ENCODE data around the gene CPLX1. TPM values are rescaled to one million over a fixed set of nuclear protein-coding genes. Genes with fewer than 3 reads are reported as not detected.
"Not testable (repeated sequence)": the region's sequence is repeated elsewhere in the genome, so short reads cannot be mapped to it uniquely, and the experiment has no call there.

CPLX1 gene
- total and polyA plus RNA-seq, 2 experiments from 2014 or later, result 0.79 to 1.8 TPM

GRCh38 chr4:762211-763190 is 63.4 kb downstream of the CPLX1 start:
- peak in 1 of 2 donors; percentile 36 for DNase-seq (ENCODE audit: low read depth in 1 of 2, low spot score in 1 of 2)
- H3K36me3 ChIP-seq, result peaks cover 8% of the 10 kb centered on the region

DNA sequence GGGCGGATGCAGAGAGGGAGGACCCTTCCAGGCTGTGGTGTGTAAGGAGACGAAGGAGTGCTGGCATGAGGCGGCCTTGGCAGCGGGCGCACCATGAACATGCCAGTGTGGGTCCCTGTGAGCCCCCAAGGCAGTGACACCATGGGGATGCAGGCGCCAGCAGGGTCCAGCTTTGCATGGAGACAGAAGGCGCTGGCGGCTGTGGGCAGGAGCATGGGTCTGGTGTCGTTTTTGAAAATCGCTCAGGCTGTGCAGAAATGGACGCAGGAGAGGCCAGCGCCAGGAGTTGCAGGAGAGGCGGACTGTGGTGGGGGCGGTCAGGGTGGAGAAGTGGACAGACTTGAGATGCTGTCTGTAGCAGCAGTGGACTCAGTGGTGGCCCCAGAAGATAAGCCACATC is 64.2 kb downstream of the CPLX1 start:
- H3K27ac ChIP-seq, result peak overlapping the region; percentile 39
- TF ChIP-seq CTCF (IDR thresholded peaks at IDR 0.05; ENCODE audit: low read depth, low read length), result no peak
- H3K4me1 ChIP-seq (ENCODE audit: low read depth), result peaks cover 4% of the 10 kb centered on the region
- H3K36me3 ChIP-seq, result peaks cover 8% of the 10 kb centered on the region
- H3K9me3 ChIP-seq (ENCODE audit: low read depth), result no peaks in the 10 kb centered on the region
- H3K27me3 ChIP-seq, result no peaks in the 10 kb centered on the region
- no peak for DNase-seq (ENCODE audit: low read depth in 1 of 2, low spot score in 1 of 2)
- H3K4me3 ChIP-seq, result no peak overlapping the region

More at GRCh38 chr4:762211-763190, 63.4 kb downstream of the CPLX1 start:
- Histone ChIP-seq H3K9me3 (ENCODE audit: low read depth) (no peaks in the 10 kb centered on the region), H3K27ac (peak overlapping the region; percentile 74), H3K4me1 (ENCODE audit: low read depth) (peaks cover 4% of the 10 kb centered on the region), H3K27me3 (no peaks in the 10 kb centered on the region), H3K4me3 (no peak overlapping the region)
- peak; percentile 25 for TF ChIP-seq CTCF (IDR thresholded peaks at IDR 0.05; ENCODE audit: low read depth, low read length)

- H3K4me3 ChIP-seq, result no peak overlapping the region
- H3K9me3 ChIP-seq (ENCODE audit: low read depth), result no peaks in the 10 kb centered on the region
- peak overlapping the region; percentile 22 for H3K27ac ChIP-seq
- no peak for DNase-seq (ENCODE audit: low read depth in 1 of 2, low spot score in 1 of 2)
- no peak for TF ChIP-seq CTCF (IDR thresholded peaks at IDR 0.05; ENCODE audit: low read depth, low read length)
- peaks cover 7% of the 10 kb centered on the region for H3K36me3 ChIP-seq
- peaks cover 4% of the 10 kb centered on the region for H3K4me1 ChIP-seq (ENCODE audit: low read depth)
- H3K27me3 ChIP-seq, result no peaks in the 10 kb centered on the region
Measured at GRCh38 chr4:761086-761485, 64.8 kb downstream of the CPLX1 start.

- peak overlapping the region; percentile 22 for H3K27ac ChIP-seq
- no peak for TF ChIP-seq CTCF (IDR thresholded peaks at IDR 0.05; ENCODE audit: low read depth, low read length)
- H3K4me3 ChIP-seq, result no peak overlapping the region
- peaks cover 4% of the 10 kb centered on the region for H3K4me1 ChIP-seq (ENCODE audit: low read depth)
- DNase-seq (ENCODE audit: low read depth in 1 of 2, low spot score in 1 of 2), result no peak
- H3K27me3 ChIP-seq, result no peaks in the 10 kb centered on the region
- H3K36me3 ChIP-seq, result peaks cover 4% of the 10 kb centered on the region
- no peaks in the 10 kb centered on the region for H3K9me3 ChIP-seq (ENCODE audit: low read depth)
Measured at GRCh38 chr4:760616-761015, 65.3 kb downstream of the CPLX1 start.

- peak overlapping the region; percentile 22 for H3K27ac ChIP-seq
- not testable (repeated sequence) for H3K4me3 ChIP-seq; H3K9me3 ChIP-seq (ENCODE audit: low read depth); H3K36me3 ChIP-seq; H3K4me1 ChIP-seq (ENCODE audit: low read depth); DNase-seq (ENCODE audit: low read depth in 1 of 2, low spot score in 1 of 2); H3K27me3 ChIP-seq
Measured at GRCh38 chr4:759810-760209, 66.1 kb downstream of the CPLX1 start.

DNA sequence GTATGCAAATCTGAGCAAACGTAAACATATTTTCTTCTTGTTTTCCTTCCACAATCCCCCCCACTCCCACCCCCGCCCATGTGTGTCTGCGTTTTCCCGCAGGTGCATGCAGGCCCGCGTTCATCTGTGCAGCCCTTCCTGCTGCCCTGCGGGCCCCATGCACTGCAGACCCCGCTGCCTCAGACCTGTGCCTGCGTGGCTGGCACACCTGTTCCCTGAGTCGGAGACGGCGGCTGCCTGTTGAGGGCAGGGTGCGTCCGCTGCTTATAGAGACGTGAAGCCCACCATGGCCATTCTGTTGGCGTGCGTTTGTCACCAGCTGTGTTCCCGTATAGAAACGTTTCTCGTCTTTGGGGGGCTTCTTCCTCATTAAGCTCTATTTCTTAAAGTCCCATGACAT is 68.8 kb downstream of the CPLX1 start:
- H3K27ac ChIP-seq, result no peak overlapping the region
- H3K4me1 ChIP-seq (ENCODE audit: low read depth), result peaks cover 4% of the 10 kb centered on the region
- no peaks in the 10 kb centered on the region for H3K9me3 ChIP-seq (ENCODE audit: low read depth)
- H3K4me3 ChIP-seq, result no peak overlapping the region
- H3K27me3 ChIP-seq, result no peaks in the 10 kb centered on the region
- no peak for TF ChIP-seq CTCF (IDR thresholded peaks at IDR 0.05; ENCODE audit: low read depth, low read length)
- H3K36me3 ChIP-seq, result peaks cover 9% of the 10 kb centered on the region
- no peak for DNase-seq (ENCODE audit: low read depth in 1 of 2, low spot score in 1 of 2)
